ENCODE measurements around the gene RBM10. TPM values are rescaled to one million over a fixed set of nuclear protein-coding genes. Genes with fewer than 3 reads are reported as not detected.

RBM10 gene
- total and polyA plus RNA-seq, 12 donors: 23.1 to 32.1 (median 26.8) TPM

DNA sequence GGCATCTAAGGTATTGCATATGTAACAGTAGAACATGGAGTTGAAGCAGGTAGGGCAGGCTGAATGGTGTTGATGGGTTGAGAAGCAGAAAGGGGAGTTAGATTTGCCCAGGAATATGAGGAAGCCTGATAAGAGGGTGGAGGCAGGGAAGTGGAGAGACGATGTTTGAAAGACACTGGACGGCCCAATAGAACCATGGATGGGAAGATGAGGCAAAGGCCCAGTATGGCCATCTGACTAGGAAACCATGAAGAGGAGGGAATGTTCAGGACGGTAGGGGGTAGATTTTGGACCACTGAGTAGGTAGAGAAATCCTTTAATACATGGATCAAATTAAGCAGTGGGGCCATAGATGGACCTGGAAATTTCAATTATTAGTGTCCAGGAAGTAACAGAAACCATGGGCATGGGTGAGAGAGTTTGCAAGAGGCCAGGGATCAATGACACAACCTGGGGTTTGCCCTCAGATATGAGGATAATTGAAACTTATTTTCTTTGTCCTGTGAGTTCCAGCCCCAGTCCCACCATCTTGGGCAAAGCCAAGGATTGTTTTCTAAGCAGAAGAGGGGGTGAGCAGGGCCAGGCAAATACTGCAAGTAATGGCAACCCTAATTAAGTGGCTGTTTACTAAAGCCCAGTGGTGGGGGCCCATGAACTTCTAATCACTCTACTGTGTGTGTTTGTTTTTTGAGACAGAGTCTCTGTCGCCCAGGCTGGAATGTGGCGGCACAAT lies 85.3 kb downstream of the RBM10 start:
- peaks cover 0 to 17% (median 5%) of the 10 kb centered on the region in 9 donors for H3K4me1 ChIP-seq
- TF ChIP-seq, protein P1, sequence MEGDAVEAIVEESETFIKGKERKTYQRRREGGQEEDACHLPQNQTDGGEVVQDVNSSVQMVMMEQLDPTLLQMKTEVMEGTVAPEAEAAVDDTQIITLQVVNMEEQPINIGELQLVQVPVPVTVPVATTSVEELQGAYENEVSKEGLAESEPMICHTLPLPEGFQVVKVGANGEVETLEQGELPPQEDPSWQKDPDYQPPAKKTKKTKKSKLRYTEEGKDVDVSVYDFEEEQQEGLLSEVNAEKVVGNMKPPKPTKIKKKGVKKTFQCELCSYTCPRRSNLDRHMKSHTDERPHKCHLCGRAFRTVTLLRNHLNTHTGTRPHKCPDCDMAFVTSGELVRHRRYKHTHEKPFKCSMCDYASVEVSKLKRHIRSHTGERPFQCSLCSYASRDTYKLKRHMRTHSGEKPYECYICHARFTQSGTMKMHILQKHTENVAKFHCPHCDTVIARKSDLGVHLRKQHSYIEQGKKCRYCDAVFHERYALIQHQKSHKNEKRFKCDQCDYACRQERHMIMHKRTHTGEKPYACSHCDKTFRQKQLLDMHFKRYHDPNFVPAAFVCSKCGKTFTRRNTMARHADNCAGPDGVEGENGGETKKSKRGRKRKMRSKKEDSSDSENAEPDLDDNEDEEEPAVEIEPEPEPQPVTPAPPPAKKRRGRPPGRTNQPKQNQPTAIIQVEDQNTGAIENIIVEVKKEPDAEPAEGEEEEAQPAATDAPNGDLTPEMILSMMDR (IDR thresholded peaks at IDR 0.05): no peak
- intact Hi-C loops (cut with DNase I): loop anchor here in 2 of 10 donors (10.0 kb wide), 4 partner anchors 154 to 1344 kb away; partner anchors contain the start of genes ELK1 (in 1 of the 2), RBM3 (in 1 of the 2), UXT (in 1 of the 2) and ZNF41 (in 1 of the 2)
- DNase-seq: no peak
- peaks cover 0 to 47% (median 0%) of the 10 kb centered on the region in 7 donors for H3K27me3 ChIP-seq
- no peak overlapping the region for H3K4me3 ChIP-seq
- no peak for ATAC-seq
- H3K9me3 ChIP-seq: no peaks in the 10 kb centered on the region
- H3K27ac ChIP-seq: no peak overlapping the region
- peaks cover 0 to 47% (median 8%) of the 10 kb centered on the region in 9 donors for H3K36me3 ChIP-seq
- 84 to 86% methylated on average over 5 of the region's 5 CpGs for WGBS, 2 donors

DNA sequence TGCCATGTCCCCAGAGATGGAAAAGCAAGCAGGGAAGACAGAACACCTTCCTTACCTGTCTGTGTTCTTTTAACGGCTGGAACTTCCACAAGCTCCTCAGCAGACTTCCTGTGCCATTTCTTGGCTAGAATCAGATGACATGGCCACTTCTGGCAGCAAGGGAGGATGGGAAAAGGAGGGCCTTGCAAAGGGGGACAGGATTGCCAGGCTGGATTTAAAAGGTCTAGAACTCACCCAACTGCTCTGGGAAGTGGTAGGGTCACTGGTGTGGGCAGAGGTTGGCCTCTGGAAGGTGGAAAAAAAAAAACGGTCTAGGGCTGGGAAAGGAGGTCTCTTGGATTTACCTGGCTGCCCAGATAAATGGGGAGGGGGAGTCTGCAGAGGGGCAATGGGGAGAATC lies 86.1 kb downstream of the RBM10 start:
- H3K9me3 ChIP-seq: no peaks in the 10 kb centered on the region
- DNase-seq: no peak
- peaks cover 0 to 20% (median 5%) of the 10 kb centered on the region in 9 donors for H3K4me1 ChIP-seq
- H3K36me3 ChIP-seq: peaks cover 0 to 39% (median 0%) of the 10 kb centered on the region in 9 donors
- TF ChIP-seq, protein P1 (IDR thresholded peaks at IDR 0.05): no peak
- H3K27me3 ChIP-seq: peaks cover 0 to 55% (median 0%) of the 10 kb centered on the region in 7 donors
- no peak overlapping the region for H3K27ac ChIP-seq
- WGBS, 2 donors: 72 to 73% methylated on average over 2 of the region's 2 CpGs
- no peak overlapping the region for H3K4me3 ChIP-seq
- intact Hi-C loops (cut with DNase I): loop anchor here in 2 of 10 donors (10.0 kb wide), 4 partner anchors 154 to 1344 kb away; partner anchors contain the start of genes ELK1 (in 1 of the 2), RBM3 (in 1 of the 2), UXT (in 1 of the 2) and ZNF41 (in 1 of the 2)
- ATAC-seq: no peak

DNA sequence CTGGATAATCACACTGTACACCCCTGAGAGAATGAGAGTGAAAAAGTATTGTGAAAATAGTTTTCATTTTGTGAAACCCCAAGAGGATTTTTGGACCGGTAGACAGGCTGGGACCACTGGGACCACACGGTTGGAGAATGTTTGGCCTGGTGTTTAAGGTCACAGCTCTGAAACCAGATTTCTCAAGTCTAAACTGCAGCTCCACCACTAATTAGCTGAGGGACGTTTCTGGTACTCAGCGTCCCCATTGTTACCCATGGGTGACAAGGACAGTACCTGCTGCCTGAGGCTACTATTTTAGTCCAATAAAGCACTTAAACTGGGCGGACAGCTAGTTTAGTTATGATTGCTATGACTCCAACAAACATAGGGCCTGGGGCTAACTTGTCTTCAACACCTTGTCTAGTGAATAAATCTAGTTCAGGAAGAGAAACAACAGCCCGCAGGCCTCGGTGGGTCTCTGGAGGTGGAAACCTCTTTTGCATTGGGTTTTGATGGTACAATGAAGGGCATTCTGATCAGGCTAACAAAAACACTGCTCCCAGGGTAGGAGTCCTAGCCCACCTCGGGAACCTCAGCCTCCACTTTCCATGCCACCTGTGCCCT lies 87.3 kb downstream of the RBM10 start:
- 59 to 62% methylated on average over 8 of the region's 8 CpGs for WGBS, 2 donors
- TF ChIP-seq, protein P1 (IDR thresholded peaks at IDR 0.05): no peak
- intact Hi-C loops (cut with DNase I): loop anchor here in 4 of 10 donors (2.0 to 10.0 kb wide), 5 partner anchors 13 to 1343 kb away; partner anchors contain the start of genes CDK16 (in 3 of the 4), ELK1 (in 1 of the 4), RBM3 (in 1 of the 4) and UXT (in 1 of the 4)
- Histone ChIP-seq H3K27ac (peak overlapping the region; percentile 88 to 98 (median 96)), H3K4me1 (peaks cover 0 to 21% (median 5%) of the 10 kb centered on the region in 9 donors), H3K4me3 (peak overlapping the region in 9 of 10 donors; percentile 46 to 73 (median 69)), H3K36me3 (peaks cover 0 to 27% (median 0%) of the 10 kb centered on the region in 9 donors), H3K27me3 (peaks cover 0 to 62% (median 0%) of the 10 kb centered on the region in 7 donors), H3K9me3 (no peaks in the 10 kb centered on the region)
- ATAC-seq: no peak
- no peak for DNase-seq

DNA sequence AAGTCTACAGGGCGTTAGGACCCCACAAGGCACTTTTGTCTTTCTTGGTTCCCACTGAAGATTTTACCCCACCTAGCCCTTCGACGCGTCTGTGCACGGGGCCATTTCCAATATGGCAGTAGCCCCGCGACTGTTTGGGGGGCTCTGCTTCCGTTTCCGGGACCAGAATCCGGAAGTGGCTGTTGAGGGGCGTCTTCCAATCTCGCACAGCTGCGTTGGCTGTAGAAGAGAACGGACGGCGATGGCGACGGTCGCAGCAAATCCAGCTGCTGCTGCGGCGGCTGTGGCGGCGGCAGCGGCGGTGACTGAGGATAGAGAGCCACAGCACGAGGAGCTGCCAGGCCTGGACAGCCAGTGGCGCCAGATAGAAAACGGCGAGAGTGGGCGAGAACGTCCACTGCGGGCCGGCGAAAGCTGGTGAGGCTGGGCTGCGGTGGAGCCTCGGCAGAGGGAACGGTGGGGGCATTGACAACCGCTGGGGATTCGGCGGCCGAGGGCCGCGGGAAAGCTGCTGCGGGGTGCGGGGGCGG lies 87.8 kb downstream of the RBM10 start, which contains the start of gene USP11:
Gene USP11 (plus strand): TSS at position 207 of the 530 bp plus-strand sequence. CDS start 35 bp downstream, at position 242.
- TF ChIP-seq, protein P1 (IDR thresholded peaks at IDR 0.05): no peak
- Histone ChIP-seq H3K27ac (peak within 1 kb of the TSS; percentile 88 to 98 (median 96)), H3K27me3 (peaks cover 0 to 65% (median 0%) of the 10 kb centered on the region in 7 donors), H3K36me3 (peaks cover 0 to 22% (median 0%) of the 10 kb centered on the region in 9 donors), H3K9me3 (no peaks in the 10 kb centered on the region), H3K4me1 (peaks cover 0 to 23% (median 5%) of the 10 kb centered on the region in 9 donors), H3K4me3 (peak within 1 kb of the TSS; percentile 41 to 73 (median 68))
- intact Hi-C loops (cut with DNase I): loop anchor here in 5 of 10 donors (1.0 to 10.0 kb wide), 6 partner anchors 14 to 1342 kb away; partner anchors contain the start of genes CDK16 (in 4 of the 5), ELK1 (in 1 of the 5), RBM3 (in 1 of the 5) and UXT (in 1 of the 5)
- DNase-seq: peak; percentile 38 to 42
- 0 to 1% methylated on average over 39 to 46 of the region's 46 CpGs for WGBS, 2 donors
- peak; percentile 12 to 51 (median 30) for ATAC-seq
